HEK293T (cell line): ENCODE data around the gene ANKRD31.

Experiments used
- ELF4 ChIP-seq: fragments of 450-650 bp; IDR thresholded peaks from 2 replicates; pipeline ENCODE4 v1.6.1; 2017; ENCODE audit warnings: antibody characterized with exemption
- SP1 ChIP-seq: fragments of 450-650 bp; IDR thresholded peaks from 2 replicates; pipeline ENCODE4 v1.6.1; 2017

DNA sequence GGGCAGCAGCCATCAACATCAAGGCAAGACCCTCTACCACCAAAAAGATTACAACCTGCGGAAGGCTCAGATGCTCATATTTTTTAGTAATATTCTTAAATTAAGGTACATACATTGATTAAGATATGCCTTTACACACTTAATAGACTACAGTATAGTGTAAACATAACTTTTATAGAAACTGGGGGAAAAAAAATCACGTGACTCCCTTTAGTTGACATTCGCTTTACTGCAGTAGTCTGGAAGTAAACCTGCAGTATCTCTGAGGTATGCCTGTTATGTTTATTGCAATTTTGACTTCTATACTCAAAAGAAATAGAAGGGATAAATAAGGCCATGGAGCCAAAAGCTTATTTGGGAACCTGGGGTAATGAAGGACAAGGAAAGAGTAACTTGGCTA, 169.2 kb downstream of the ANKRD31 start:
- no peak for TF ChIP-seq ELF4
- TF ChIP-seq SP1: no peak
